Measurements from ENCODE around the gene PTPRK.

DNA sequence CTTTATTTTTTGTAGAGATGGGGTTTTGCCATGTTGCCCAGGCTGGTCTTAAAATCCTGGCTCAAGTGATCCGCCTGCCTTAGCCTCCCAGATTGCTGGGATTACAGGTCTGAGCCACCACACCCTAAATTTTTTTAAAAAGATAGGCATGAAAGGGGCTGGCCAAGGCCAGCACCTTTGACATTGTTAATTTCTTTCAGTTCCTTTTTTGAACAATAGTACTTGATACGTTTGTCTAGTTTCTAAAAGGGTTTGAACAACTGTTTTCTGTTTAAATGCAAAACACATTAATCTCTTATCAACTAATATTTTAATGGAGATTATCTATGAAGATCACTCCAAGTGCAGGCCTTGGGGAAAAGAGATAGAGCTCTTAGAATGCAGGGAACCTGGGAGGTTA lies 37.6 kb upstream of the PTPRK start:
- no peak for TF ChIP-seq PBX3 (IDR thresholded peaks at IDR 0.05; ENCODE audit: insufficient replicate concordance, low read depth, low read length)
- no peak for TF ChIP-seq GABPA (IDR thresholded peaks at IDR 0.05; ENCODE audit: low read depth)
- no peak for TF ChIP-seq POLR2A (IDR thresholded peaks at IDR 0.05; ENCODE audit: low read depth, low read length)
- no peak for TF ChIP-seq HCFC1 (IDR thresholded peaks at IDR 0.05; ENCODE audit: low read length)
- TF ChIP-seq CTCF (IDR thresholded peaks at IDR 0.05 in 2 of 3, conservative IDR thresholded peaks at IDR 0.05 in 1 of 3; ENCODE audit: control insufficient read depth in 2 of 3, extremely low read depth in 1 of 3, insufficient read depth in 1 of 3, low read depth in 3 of 3, low read length in 3 of 3) = no peak
- no peak for TF ChIP-seq SREBF1 (IDR thresholded peaks at IDR 0.05; ENCODE audit: low read length)
- TF ChIP-seq POLR2AphosphoS5 (IDR thresholded peaks at IDR 0.05; ENCODE audit: low read length) = no peak
- no peak for TF ChIP-seq RAD21 (IDR thresholded peaks at IDR 0.05; ENCODE audit: insufficient read depth, low read depth, low read length)
- no peak for TF ChIP-seq ZNF24 (IDR thresholded peaks at IDR 0.05)

All from GM12878 (cell line).